ENCODE data around the gene EFCC1.
A peak's percentile ranks its signal among the peaks of the same experiment; 100 is the strongest.

EFCC1 gene, protein sequence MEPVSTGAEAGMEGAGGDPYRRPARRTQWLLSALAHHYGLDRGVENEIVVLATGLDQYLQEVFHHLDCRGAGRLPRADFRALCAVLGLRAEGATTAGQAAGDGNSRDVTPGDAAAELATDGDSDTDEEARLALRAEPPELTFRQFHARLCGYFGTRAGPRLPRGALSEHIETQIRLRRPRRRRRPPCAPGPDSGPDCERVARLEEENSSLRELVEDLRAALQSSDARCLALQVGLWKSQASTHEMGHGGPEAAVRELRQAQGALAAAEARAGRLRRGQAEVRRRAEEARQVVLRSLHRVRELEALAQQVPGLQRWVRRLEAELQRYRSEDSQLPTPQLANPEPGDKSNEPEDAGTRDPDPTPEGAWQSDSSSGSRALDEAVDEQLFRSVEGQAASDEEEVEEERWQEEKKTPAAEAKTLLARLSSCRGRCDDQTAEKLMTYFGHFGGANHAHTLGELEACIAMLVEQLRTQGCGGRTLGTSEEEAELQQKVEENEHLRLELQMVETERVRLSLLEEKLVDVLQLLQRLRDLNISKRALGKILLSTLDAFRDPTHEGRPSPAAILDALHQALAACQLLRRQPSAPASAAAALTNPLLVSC

DNA sequence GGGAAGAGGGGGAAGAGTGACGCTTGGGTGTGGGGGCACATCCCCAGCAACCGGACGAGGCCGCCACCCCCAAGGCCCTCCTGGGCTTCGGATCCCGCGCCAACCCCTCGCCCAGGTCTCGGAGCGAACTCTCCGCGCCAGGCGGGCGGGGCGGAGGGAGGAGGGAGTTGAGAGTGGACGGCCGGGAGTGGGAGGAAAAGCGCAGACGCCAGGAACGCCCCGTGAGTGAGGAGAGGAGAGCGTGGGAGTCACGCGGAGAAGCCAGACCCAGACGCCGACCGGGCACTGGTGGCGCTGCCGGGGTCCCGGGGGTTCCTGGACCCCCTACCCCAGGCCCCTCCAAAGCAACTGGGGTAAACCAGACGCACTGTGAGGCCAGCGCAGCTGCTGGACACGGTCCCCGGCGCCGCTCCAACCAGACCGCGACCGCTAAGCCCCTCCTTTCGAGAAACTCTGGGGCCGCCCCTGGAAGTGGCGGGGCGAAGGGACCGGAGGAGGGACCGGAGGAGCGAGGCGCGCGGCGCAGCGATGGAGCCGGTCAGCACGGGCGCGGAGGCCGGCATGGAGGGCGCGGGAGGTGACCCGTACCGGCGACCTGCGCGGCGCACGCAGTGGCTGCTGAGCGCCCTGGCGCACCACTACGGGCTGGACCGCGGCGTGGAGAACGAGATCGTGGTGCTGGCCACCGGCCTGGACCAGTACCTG is at the start of gene EFCC1:
Gene EFCC1, plus strand, starts transcription at position 204 of the 705 bp plus-strand sequence. Its CDS starts 325 bp downstream, at position 529.
- no peak for DNase-seq (ENCODE audit: low read depth in 3 of 3)

DNA sequence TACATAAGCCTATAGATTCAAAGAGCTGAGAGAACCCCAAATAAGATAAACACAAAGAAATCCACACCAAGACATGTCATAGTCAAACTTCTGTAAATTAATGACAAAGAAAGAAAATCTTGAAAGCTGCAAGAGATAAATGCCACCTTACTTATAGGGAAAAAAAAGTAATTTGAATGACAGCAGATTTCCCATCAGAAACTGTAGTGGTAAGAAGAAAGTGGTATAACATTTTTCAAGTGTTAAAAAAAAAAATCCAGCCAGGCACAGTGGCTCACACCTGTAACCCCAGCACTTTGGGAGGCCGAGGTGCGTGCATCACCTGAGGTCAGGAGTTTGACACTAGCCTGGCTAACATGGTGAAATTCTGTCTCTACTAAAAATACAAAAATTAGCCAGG is 44.7 kb upstream of the EFCC1 start:
- DNase-seq (ENCODE audit: low read depth in 3 of 3), result no peak

DNA sequence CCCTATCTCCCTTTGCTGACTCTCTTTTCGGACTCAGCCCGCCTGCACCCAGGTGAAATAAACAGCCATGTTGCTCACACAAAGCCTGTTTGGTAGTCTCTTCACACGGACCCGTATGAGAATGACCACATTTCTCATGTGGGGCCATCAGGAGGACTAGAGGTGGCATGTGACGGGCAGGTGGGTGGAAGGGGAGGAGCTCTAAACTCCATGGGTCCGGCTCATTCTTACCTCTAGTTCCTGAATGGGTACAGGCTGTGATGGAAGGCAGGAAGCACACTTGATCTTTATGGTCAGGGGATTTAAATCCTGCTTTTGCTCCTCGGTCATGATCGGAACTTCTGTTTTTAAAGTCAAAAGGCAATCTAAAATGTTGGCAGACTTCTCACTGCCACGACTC is 35.8 kb upstream of the EFCC1 start:
- DNase-seq (ENCODE audit: low read depth in 3 of 3), result no peak

DNA sequence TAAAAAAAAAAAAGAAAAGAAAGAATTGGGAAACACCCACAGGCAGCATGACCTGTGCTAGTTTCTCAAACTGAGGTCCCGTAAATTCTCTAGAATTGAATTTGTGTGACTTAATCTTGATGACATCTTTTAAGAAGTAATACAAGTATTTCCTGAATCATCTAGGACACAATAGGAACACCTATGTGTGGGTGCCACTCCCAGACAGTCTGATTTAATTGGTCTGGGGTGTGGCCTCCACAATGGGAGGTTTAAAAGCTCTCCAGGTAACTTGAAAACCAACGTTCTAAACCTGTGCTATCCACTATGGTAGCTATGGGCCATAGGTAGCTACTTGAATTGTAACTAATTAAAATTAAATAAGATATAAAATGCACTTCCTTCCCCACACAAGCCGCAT is 35.3 kb upstream of the EFCC1 start:
- no peak for DNase-seq (ENCODE audit: low read depth in 3 of 3)

DNA sequence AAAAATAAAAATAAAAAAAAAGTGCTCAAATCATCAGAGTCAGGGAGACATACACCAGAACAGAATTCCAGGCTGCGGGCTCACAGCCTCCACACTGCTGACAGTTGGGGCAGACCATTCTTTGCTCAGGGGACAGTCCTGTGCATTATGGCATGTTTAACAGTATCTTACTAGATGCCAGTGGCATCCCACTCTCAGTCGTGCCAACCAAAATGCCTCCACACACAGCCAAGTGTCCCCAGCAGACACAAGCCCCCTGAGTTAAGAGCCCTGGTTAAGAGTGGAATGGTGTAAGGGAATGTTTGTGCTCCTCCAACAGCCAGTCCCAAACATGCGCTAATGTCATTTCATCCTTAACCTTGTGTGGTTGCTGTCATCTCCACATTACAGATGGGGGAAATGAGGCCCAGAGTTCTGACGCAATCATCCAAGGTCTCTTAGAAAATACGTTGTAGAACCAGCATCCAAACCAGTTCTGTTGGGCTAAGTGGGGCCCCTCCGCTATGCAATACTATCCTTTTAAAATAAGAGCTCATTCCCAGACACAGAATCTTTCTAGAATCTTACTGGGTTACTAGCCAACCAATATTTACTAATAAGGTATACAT is 33.3 kb upstream of the EFCC1 start:
- no peak for DNase-seq (ENCODE audit: low read depth in 3 of 3)

DNA sequence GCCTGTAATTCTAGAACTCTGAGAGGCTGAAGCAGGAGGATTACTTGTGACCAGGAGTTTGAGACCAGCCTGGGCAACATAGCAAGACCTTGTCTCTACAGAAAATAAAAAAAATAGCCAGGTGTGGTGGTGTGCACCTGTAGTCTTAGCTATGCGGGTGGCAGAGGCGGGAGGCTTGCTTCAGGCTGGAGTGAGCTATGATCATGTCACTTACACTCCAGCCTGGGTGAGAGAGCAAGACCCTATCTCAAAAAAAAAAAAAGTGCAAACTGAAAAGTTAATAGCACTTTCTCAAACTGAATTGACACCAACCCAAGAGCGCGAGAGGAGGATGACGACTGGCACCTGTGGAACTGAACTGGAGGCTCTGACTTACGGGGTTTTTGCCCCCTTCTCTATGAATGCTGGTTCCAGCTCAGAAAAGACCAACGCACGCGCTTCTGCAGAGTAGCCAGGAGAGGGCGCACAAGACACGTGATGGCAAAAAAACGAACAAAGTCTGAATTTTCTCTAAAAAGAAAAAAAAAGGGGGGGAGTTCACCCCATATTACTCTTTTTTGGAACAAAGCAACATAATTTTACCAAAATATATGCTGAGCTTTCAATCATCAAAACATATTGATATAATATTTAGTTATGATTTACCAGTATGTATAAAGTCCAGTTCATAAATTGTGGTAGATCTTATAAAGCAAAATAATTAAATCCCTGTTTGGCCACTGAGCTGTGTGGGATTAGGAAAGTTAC is 30.9 kb upstream of the EFCC1 start:
- peak in 2 of 3 experiments; percentile 26 to 28 for DNase-seq (ENCODE audit: low read depth in 3 of 3)

DNA sequence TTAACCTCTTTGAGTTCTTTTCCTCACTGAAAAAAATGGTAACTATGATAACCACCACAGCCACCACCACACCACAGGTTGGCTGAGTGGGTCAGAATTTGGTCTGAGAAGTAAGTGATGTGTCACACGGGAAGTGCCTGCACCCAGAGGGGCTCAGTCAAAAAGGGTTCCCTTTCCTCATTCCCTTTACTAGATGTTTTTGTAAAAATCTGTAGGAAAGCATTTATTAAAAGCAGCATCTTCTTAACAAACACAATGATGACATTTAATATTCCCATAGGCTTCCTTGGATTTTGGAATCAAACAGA is 30.4 kb upstream of the EFCC1 start:
- no peak for DNase-seq (ENCODE audit: low read depth in 3 of 3)

DNA sequence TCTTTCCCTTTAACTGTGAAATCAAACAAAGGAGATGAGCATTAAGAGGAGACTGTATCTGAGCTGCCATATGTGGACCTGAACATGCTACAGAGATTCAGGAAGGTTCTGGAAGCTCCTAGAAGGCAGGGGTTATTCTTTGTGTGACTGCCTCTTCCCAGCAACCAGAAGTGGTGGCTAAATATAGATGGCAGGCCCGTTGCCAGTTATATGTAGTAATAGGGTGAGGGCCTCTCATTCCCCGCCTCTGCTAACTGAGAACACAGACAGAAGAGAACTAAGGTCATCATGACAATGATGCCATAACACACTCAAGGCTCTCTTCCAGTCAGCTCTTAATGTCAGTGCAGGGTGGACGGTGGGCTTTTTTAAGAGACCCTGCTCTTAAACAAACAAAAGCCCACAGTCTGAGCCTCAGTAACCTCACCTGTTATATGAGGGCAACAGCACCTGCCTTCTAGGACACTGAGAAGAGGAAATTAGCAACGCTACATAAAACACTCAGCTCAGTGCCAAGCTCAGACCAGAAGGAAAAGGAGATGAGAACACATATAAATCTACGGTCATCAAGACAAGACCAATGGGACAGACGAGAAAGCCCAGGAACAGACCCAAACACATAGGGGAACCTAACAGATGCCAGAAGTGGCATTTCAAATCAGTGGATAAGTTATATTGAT is 29.5 kb upstream of the EFCC1 start:
- DNase-seq (ENCODE audit: low read depth in 3 of 3), result no peak

DNA sequence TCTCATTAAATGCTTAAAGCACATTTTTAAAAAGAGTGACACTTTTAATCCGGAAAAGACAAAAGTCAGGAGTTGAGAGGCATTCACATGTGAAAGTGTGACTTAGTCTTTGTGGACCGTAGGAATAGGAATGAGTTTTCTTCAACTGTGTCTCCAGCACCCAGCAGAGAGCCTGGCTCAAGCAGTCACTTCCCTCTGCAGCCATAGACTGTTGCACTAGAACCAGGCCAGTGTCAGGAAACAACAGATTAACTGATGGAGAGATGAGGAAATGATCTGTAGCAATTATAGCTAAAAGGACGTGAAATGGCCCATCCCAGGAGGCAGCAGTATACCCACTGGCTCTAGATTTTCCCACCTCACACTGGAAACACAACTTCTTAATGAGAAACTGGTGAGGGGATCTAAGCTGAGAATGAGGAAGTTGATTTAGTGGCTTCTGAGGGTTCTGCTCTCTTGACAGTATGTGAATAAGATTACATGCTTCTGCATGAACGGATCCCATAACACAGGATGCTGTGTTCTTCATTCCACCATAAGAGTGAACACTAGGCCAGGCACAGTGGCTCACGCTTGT is 27.0 kb upstream of the EFCC1 start:
- no peak for DNase-seq (ENCODE audit: low read depth in 3 of 3)

DNA sequence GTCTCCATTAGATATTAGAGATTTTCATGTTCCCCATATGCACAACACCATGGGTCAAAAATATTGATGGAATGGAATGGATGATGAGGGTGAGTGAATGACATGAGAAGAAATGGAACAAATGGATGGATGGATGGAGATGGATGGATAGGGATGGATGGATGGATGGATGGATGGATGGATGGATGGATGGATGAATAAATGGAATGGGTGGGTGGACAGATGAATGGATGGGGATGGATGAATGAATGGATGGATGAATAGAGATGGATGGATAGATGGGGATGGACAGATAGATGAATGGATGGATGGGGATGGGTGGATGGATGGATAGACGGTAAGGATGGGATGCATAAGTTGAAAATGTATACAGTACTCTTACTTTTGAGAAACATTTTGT is 25.8 kb upstream of the EFCC1 start:
- no peak for DNase-seq (ENCODE audit: low read depth in 3 of 3)

DNA sequence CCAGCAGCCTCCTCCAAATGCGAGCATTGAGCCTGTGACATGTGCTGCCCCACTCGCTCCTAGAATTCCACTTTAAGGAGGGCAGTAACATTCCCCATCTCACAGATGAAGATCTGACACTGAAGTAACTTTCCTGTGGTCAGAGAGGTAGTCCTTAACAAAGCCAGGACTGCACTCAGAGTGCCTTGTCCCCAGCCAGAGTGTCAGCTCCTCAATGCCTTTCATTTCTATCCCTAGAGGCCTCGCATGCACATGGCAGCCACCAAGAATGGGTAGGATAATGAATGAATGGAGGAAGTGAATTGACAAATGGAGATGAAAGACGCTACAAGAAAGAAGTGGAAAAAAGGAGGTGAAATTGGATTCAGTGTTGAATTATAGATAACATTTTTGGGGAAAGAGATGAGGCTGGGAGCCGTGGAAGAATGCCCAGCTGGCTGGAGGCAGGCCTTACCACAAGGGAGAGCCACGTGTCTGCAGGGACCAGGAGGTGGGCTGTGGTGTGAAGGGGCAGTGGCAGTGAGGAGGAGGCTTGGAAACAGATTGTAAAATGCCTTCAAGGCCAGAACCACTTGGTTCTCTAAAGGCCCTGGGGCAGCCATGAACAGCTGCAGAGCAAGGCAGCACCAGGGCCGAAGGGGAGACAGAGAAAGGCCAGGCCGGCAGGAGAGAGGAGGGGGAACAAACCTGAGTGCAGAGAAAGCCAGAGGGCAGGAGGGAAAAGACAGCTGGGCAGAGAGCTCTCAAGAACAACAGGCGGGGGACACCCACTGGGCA is 17.6 kb upstream of the EFCC1 start:
- DNase-seq (ENCODE audit: low read depth in 3 of 3), result no peak

DNA sequence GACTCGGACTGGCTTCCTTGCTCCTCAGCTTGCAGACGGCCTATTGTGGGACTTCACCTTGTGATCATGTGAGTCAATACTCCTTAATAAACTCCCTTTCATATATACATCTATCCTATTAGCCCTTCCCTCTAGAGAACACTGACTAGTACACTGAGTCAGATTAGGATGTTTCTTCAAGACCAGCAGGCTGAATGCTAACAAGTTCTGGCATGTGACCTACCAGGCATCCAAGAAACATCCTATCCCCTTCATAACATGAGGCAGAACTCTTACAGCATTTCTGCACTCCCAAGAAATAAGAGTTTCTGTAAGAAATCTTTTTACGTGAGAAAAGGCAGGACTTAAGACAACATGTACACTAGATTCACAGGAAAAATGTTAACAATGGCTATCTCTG is 16.5 kb upstream of the EFCC1 start:
- DNase-seq (ENCODE audit: low read depth in 3 of 3), result no peak

DNA sequence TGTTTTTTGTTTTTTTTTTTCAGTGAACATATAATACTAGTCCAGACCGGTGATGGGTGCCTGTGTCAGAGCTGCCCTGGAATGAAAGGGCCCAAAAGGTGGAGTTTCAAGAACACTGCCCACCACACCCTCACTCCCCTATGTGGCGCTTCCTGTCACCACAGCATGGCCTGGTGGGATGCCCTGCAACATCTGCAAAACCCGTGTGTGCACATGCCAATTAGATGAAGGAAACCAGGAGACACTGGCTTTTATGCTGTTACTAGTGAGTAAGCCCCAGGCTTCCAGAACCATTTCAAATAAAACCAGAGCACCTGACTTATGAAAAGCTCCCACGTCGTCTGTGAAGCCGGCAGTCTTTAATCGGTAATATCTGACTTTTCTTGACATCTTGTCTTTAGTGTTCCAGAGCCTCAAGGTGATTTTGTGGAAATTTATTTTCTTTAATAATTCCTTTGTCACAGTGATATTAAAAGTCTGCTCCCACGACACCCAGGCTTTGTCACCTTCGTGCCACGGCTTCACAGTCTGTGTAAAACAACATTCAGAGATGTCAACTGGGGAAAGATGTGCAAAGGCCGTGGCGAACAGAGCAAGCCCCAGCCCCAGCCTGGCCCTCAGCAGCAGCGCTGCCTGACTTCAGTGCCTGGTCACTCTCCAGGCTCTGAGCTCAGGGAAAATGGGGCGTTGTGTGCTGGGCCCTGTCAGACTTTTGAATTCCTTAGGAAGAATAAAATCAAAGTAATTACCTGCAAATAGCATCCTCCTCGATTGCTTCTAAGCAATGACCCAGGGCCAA is 13.6 kb upstream of the EFCC1 start:
- no peak for DNase-seq (ENCODE audit: low read depth in 3 of 3)

DNA sequence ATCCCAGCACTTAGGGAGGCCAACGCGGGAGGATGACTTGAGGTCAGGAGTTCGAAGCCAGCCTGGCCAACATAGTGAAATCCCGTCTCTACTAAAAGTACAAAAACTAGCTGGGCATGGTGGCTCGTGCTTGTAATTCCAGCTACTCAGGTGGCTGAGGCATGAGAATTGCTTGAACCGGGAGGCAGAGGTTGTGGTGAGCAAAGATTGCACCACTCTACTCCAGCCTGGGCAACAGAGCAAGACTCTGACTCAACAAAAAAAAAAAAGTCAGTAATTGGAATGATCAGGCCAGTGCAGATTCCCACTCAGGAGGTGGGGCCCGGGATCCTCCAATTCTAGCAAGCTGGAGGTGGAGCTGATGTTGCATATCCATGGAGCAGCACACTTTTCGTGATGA is 12.8 kb upstream of the EFCC1 start:
- DNase-seq (ENCODE audit: low read depth in 3 of 3), result no peak

DNA sequence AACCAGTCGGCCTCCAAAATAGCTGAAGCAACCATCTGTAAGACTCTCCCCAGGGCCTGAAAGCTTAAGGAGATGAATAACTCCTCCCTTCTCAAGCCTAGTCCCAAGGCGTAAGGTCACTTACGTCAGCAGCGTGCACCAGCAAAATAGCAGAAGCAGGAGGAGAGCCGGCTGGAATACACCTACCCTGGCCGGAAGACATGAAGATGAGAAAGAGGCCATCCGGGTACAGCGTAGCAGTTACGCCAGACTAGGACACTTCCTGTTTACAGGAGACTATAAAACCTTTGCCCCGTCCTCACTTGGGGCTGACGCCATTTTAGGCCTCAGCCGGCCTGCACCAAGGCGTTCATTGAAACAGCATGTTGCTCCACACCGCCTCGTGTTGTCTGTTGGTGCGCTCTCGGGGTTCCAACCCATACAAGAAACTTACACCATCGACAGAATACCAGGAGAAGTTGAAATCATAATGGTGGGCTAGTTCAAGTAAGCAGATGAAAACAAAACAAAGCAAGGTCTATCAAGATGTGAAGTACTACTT is 9.7 kb upstream of the EFCC1 start:
- no peak for DNase-seq (ENCODE audit: low read depth in 3 of 3)

DNA sequence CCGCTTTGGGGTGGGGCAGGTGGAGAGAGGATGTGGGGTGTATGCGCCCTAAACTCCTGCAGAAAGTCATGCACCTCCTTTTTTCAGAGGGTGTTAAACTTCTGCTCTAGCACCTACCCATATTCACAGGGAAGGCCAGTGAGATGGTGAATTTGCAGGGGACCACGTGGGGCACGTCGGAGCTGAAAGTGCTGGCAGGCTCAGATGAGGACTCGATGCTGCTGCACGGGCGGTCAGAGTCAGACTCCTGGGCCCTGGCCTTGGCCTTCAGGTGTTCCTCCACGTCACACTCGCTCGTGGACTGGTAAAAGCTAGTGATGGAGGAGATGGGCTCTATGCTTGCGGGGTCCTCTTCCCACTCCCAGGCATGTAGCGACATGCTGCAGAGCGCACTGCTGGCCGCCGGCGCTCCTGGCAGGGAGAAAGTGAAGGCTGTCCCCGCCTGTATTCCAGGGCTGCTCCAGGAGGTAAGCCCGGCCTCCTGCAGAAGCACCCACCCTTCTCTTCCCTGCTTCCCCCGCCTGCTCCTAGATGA is 8.1 kb upstream of the EFCC1 start:
- no peak for DNase-seq (ENCODE audit: low read depth in 3 of 3)

DNA sequence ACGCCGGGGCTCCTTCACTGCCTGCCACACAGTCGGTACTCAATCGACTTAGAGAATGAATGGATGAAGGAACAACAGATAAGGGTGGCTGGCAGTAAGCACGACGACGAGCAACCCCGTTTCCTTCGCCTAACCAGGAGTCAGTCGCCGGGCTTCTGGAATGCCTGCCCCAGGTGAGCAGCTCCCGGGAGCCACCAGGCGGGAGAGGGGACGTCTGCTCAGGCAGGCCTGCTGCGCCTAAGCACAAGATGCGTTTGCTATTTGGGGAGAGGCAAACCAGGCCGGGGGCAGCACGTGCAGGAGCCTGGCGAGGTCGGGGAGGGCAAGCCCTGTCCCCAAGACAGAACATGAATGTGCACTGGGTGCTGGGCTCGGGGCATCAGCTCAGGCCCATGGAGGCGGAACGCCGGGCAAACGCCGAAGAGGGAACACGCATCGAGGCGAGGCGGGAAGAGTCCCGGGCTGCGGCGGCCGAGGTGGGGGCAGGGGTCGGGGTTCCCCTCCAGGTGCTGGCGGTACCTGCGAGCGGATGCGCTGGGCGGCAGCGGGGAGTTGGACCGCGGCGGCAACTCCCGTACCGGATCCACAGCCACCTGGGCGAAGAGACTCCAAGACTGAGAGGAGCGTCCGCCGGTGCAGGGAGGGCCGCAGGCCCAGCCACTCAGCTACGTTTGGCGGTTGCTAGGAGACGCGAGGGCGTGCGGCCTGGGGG is 7.5 kb upstream of the EFCC1 start, which contains the start of gene CFAP92:
Gene CFAP92, minus strand, starts transcription at position 616 of the 712 bp plus-strand sequence. CDS start 772 bp downstream, outside the sequence.
- peak; percentile 76 to 87 (median 81) for DNase-seq (ENCODE audit: low read depth in 3 of 3)

DNA sequence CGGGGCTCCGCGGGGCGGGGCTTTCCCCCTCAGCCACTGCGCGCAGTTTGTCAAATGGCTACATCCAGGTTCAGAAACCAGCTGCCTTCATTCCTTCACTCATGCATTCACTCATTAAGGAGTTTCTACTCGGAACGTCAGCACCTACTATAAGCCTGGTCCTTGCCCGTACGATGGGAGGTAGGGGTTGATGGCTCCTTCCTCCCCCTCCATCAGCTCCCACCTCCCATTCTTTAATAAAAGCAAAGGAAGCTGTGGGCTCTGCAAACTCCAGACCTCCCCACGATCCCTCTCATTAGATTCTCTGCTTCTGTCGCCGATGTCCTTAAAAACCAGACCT is 7.0 kb upstream of the EFCC1 start:
- no peak for DNase-seq (ENCODE audit: low read depth in 3 of 3)

All from stimulated activated CD4-positive, alpha-beta T cell treated with anti-CD3 and anti-CD28 coated beads, TNF-alpha, amount 100 ng/mL, for 4 hours (primary cell).